Activated naive CD8-positive, alpha-beta T cell treated with anti-CD3 and anti-CD28 coated beads, Interleukin-2, amount 50 U/mL, for 24 hours (primary cell): ENCODE data around the gene UNK.
"Not testable (repeated sequence)": the region's sequence is repeated elsewhere in the genome, so short reads cannot be mapped to it uniquely, and the experiment has no call there.

Experiments
- ATAC-seq: fragments of 150-1000 bp; cut with Tn5 transposase; one replicate; pipeline ENCODE4 v1.10.0; 2021
- DNase-seq: peaks from one replicate; pipeline ENCODE4 v3.0.0; 2021
- H3K27ac Mint-ChIP-seq: one replicate; pipeline ENCODE4 v1.8.0; 2021; ENCODE audit warnings: mild to moderate bottlenecking, mixed read lengths
- H3K27me3 Mint-ChIP-seq: one replicate; pipeline ENCODE4 v1.8.0; 2021; ENCODE audit warnings: mixed read lengths
- H3K36me3 Mint-ChIP-seq: one replicate; pipeline ENCODE4 v1.8.0; 2021; ENCODE audit warnings: low read depth, mixed read lengths
- H3K4me1 Mint-ChIP-seq: one replicate; pipeline ENCODE4 v1.8.0; 2021; ENCODE audit warnings: mixed read lengths
- H3K4me3 Mint-ChIP-seq: one replicate; pipeline ENCODE4 v1.8.0; 2021; ENCODE audit warnings: mild to moderate bottlenecking, moderate library complexity, mixed read lengths
- H3K9me3 Mint-ChIP-seq: one replicate; pipeline ENCODE4 v1.8.0; 2021; ENCODE audit warnings: mixed read lengths

The UNK gene

DNA sequence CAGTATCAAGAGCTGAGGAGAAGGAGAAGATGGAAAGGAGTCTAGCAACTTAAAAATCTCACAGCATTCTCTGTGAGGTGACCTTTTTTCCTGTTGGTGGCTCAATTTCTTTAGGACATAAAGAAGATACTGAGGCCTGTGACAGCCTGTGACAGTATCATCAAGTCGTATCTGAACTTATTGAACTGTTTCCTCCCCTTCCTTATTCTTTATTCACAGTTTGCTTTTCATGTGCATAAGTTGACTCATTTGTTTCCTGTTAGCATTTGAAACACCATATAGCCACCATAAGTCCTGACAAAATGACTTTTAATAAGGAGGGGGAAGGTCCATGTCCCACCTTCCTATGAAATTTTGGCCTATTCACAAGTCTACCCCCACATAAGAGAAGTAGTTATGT, 8.9 kb downstream of the UNK start:
- Mint-ChIP-seq H3K36me3 (peaks cover 21% of the 10 kb centered on the region), H3K27ac (peak overlapping the region; percentile 31), H3K9me3 (no peaks in the 10 kb centered on the region), H3K4me1 (peaks cover 19% of the 10 kb centered on the region), H3K4me3 (no peak overlapping the region), H3K27me3 (no peaks in the 10 kb centered on the region)
- ATAC-seq = no peak
- DNase-seq = no peak

DNA sequence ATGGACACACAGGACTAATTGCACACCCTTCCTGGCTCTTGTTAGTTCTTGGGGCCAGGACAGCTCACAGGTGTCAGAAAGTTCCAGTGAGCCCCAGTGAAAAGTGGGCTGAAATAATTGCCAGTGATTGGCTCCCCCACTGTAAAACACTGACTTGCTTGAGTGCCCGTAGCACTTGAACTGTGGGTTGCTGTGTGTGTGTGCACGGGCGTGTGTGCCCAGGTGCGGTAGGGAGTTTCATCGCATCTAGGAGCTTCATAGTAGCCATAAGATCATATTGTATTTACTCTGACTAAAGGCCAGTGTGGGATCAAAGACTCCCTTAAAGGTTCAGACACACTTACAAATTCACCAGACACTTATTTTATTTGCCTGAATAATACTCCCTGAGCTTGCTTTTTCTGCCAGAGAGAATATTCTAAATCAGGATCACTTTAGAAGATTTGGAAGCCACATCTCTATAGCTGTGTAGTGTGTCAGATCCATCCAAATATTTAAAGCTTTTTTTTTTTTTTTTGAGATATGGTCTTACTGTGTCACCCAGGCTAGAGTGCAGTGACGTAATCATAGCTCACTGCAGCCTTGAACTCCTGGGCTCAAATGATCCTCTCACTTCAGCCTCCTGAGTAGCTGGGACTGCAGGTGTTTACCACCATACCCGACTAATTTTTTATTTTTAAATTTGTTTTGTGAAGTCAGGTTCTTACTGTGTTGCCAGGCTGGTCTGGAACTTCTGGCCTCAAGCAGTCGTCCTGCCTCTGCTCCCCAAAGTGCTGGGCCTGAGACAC, 11.4 kb downstream of the UNK start:
- H3K27ac Mint-ChIP-seq = peak overlapping the region; percentile 16
- ATAC-seq = no peak

DNA sequence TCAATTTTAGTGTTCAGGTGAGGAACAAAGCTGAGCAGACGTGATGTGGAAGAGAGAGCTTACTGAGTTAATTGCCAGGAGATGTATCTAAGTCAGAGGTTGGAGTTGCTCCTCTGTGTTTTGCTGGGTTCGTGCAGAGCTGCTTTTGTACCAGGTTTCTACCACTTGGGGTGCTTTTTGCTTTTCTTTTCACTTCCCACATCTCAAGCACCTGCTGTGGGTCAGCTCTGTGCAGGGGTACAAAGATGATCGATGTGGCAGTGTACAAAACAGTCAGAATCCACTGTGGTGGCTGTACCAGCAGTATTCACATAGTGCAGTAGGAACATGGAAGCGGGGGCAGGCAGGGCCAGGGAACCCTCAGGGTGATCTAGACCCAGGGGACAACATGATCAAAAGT, 14.8 kb downstream of the UNK start:
- ATAC-seq (no peak), DNase-seq (no peak)
- H3K27me3 Mint-ChIP-seq = no peaks in the 10 kb centered on the region
- no peaks in the 10 kb centered on the region for H3K9me3 Mint-ChIP-seq
- peaks cover 12% of the 10 kb centered on the region for H3K36me3 Mint-ChIP-seq
- H3K4me1 Mint-ChIP-seq = peaks cover 5% of the 10 kb centered on the region
- H3K27ac Mint-ChIP-seq = no peak overlapping the region
- no peak overlapping the region for H3K4me3 Mint-ChIP-seq

More for the DNA sequence above, 11.4 kb downstream of the UNK start:
- H3K9me3 Mint-ChIP-seq = no peaks in the 10 kb centered on the region
- H3K27me3 Mint-ChIP-seq = no peaks in the 10 kb centered on the region
- peaks cover 17% of the 10 kb centered on the region for H3K4me1 Mint-ChIP-seq
- no peak for DNase-seq
- H3K36me3 Mint-ChIP-seq = peaks cover 26% of the 10 kb centered on the region
- H3K4me3 Mint-ChIP-seq = no peak overlapping the region

DNA sequence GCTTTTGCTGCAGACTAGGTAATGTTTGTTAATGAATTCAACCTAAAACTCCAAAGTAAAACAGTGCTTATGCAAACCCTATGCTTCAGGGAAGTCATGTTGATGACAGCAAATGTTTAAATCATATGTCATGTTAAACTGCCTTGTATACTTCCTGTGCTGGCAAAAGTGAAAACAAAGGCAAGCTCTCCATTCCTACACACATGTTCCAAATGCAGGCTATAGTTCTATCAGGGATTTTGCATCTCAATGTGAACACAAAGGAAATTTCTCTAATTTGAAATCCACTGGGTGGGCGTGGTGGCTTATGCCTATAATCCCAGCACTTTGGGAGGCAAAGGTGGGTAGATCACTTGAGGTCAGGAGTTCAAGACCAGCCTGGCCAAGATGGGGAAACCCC, 19.3 kb downstream of the UNK start:
- H3K36me3 Mint-ChIP-seq = peaks cover 7% of the 10 kb centered on the region
- peaks cover 5% of the 10 kb centered on the region for H3K4me1 Mint-ChIP-seq
- no peak for DNase-seq
- H3K4me3 Mint-ChIP-seq = no peak overlapping the region
- no peaks in the 10 kb centered on the region for H3K9me3 Mint-ChIP-seq
- H3K27me3 Mint-ChIP-seq = no peaks in the 10 kb centered on the region
- no peak overlapping the region for H3K27ac Mint-ChIP-seq
- no peak for ATAC-seq

DNA sequence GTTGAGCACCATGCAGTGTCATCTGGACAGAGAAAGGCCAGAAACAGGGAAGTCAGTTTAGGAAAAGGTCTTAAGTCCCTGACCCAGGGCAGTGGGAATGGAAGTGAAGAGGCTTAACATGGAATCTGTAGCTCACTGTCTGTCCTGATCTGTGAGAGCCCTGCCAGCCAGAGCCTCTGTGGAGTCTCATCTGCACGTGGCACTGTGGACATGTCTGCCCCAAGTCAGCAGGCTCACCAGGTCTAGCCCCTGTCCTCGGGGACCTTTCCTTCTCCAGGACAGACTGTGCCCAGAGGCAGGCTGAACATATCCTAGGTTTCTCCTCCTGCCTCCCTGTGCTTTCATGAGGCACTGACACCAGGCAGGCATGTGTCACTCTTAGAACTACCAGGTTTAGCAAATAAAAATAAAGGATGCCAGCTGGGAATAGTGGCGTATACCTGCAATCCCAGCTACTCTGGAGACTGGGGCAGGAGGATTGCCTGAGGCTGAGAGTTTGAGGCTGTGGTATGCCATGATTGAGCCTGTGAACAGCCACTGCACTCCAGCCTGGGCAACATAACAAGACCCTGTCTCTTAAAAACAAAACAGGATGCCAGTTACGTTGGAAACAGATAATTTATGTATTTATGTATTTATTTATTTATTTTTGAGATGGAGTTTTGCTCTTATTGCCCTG, 22.4 kb downstream of the UNK start:
- no peak for DNase-seq
- Mint-ChIP-seq H3K27ac (no peak overlapping the region), H3K27me3 (no peaks in the 10 kb centered on the region), H3K36me3 (no peaks in the 10 kb centered on the region), H3K4me1 (peaks cover 5% of the 10 kb centered on the region), H3K4me3 (no peak overlapping the region), H3K9me3 (no peaks in the 10 kb centered on the region)
- ATAC-seq = no peak

DNA sequence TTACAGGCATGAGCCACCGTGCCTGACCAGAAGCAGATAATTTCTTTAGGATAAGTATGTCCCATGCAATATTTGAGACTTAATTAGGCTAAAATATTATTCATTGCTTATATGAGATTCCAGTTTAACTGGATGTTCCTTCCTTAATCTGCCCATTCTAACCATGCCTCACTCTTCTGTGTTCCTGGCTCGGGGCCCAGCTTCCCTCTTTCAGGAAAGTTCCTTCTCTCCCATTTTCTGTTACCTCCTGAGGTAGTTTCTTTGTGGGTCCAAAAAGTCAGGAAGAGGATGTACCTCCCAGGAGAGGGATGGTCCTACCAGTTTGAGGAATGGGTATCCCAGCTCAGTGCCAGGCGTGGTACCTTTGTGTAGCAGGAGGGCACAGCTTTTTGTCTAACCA, 23.3 kb downstream of the UNK start:
- Mint-ChIP-seq H3K4me3 (no peak overlapping the region), H3K36me3 (no peaks in the 10 kb centered on the region), H3K9me3 (no peaks in the 10 kb centered on the region), H3K27me3 (no peaks in the 10 kb centered on the region), H3K4me1 (peaks cover 5% of the 10 kb centered on the region), H3K27ac (no peak overlapping the region)
- ATAC-seq (no peak), DNase-seq (no peak)

DNA sequence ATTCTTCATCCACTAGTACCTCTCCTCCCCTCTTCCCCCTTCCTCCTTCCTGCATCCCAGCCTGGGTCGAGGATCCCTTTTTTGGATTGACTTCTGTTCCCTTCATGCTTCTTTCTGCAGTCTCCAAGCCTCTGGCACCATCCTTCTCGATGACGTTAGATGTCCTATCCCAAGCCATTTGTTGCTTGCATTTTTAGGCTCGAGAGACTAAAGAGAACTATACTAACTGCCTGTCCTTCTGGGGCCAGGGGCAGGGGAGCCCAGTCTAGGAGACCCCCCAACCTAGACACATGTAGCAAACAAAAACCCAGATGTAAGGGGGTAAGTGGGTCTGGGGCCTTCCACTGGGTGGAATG, 23.9 kb downstream of the UNK start:
- H3K4me3 Mint-ChIP-seq = no peak overlapping the region
- no peaks in the 10 kb centered on the region for H3K27me3 Mint-ChIP-seq
- DNase-seq (no peak), ATAC-seq (no peak)
- H3K9me3 Mint-ChIP-seq = no peaks in the 10 kb centered on the region
- no peaks in the 10 kb centered on the region for H3K36me3 Mint-ChIP-seq
- H3K27ac Mint-ChIP-seq = no peak overlapping the region
- H3K4me1 Mint-ChIP-seq = peaks cover 4% of the 10 kb centered on the region

DNA sequence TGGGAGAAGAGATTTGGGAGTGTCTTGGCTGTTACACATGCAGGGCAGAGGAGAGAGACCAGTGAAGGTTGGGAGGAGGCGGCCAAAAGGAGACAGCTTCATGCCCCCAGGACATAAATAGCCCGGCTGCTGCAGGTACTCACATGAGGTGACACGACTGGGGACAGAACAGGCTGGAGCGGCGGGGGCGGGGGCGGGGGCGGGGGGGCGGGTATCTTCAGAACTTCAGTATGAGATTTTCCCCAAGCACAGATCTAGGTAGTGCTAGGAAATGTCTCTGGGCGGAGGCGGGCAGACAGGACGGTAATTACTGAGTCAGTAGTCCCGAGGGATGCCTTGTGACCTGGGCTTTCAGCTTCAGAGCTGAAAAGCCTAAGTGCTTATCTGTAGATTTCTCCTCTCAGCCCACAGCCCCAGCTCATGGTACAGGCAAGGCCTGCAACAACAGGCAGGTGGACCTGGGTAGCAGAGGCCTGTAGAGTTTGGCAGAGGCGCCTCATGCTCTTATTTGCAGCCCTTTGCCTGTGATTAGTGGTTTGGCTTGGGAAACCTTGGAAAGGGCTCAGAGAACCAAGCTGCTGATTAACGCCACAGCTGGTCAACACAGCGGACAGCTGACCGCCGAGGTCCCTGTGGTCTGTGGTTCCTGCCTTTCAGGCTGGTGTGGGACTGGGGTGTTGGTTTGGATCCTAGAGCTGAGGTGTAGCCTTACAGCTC, 24.5 kb downstream of the UNK start:
- no peaks in the 10 kb centered on the region for H3K36me3 Mint-ChIP-seq
- ATAC-seq (peak; percentile 61), DNase-seq (no peak)
- no peak overlapping the region for H3K4me3 Mint-ChIP-seq
- H3K27me3 Mint-ChIP-seq = no peaks in the 10 kb centered on the region
- no peaks in the 10 kb centered on the region for H3K4me1 Mint-ChIP-seq
- H3K9me3 Mint-ChIP-seq = no peaks in the 10 kb centered on the region
- H3K27ac Mint-ChIP-seq = no peak overlapping the region

DNA sequence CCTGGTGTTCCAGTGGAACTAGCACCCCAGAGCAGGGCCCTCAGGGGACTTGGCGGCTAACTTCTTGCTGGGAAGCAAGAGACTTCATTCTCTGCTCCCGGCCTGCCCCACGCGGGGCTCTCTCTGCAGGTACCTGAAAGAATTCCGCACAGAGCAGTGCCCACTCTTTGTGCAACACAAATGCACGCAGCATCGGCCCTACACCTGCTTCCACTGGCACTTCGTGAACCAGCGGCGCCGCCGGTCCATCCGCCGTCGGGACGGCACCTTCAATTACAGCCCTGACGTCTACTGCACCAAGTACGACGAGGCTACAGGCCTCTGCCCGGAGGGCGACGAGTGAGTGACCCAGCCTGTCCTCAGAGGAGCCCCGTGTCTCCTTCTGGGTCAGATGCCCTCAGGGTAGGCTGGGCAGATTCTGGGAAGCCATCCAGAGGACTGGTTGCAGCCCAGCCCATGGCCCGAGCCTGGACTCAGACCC, 25.1 kb downstream of the UNK start:
- no peaks in the 10 kb centered on the region for H3K27me3 Mint-ChIP-seq
- H3K4me1 Mint-ChIP-seq = no peaks in the 10 kb centered on the region
- ATAC-seq (no peak), DNase-seq (no peak)
- H3K36me3 Mint-ChIP-seq = no peaks in the 10 kb centered on the region
- no peaks in the 10 kb centered on the region for H3K9me3 Mint-ChIP-seq
- no peak overlapping the region for H3K4me3 Mint-ChIP-seq
- H3K27ac Mint-ChIP-seq = no peak overlapping the region

DNA sequence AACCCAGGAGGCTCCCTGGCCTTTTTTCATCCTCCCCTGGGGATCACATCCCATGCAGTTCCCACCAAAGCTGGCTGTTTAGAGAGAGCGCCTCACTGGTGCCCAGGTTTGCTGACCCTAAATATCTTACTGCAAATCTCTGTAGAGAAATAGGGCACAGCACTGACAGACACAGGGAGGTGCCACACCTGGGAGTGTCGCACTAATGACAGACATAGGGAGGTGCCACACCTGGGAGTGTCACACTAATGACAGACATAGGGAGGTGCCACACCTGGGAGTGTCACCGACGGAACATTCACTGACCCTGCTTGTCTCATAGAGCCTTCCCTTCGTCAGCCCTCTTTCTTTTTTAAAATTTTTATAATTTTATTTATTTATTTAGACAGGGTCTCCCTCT, 25.6 kb downstream of the UNK start:
- H3K36me3 Mint-ChIP-seq = no peaks in the 10 kb centered on the region
- H3K4me1 Mint-ChIP-seq = no peaks in the 10 kb centered on the region
- H3K4me3 Mint-ChIP-seq = no peak overlapping the region
- DNase-seq (no peak), ATAC-seq (no peak)
- H3K27me3 Mint-ChIP-seq = no peaks in the 10 kb centered on the region
- H3K27ac Mint-ChIP-seq = no peak overlapping the region
- H3K9me3 Mint-ChIP-seq = no peaks in the 10 kb centered on the region

DNA sequence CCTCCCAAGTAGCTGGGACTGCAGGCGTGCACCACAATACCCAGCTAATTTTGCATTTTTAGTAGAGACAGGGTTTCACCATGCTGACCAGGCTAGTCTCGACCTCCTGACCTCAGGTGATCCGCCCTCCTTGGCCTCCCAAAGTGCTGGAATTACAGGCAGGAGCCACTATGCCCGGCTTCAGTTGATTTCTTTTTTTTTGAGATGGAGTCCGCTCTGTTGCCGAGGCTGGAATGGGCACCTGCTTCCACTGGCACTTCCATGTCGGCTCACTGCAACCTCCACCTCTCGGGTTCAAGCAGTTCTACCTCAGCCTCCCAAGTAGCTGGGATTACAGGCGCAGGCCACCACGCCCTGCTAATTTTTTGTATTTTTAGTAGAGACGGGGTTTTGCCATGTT, 26.1 kb downstream of the UNK start:
- H3K4me3 Mint-ChIP-seq, ATAC-seq, H3K27ac Mint-ChIP-seq: not testable (repeated sequence)

DNA sequence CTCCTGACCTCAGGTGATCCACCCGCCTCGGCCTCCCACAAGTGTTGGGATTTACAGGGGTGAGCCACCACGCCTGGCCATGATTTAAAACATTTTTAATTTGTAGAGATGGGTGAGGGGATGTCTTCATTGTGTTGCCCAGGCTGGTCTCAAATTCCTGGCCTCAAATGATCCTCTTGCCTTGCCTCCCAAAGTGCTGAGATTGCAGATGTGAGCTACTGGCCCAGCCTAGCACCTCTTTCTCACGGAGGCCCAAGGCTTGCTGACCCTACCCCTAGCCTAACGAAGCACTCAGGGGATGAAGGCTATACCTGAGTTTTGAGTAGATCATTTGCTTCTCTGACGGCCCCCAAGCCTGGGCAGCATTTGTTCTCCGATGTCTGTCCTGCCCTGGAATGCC, 26.6 kb downstream of the UNK start:
- Mint-ChIP-seq H3K4me1 (no peaks in the 10 kb centered on the region), H3K27ac (no peak overlapping the region), H3K4me3 (no peak overlapping the region), H3K9me3 (no peaks in the 10 kb centered on the region), H3K27me3 (no peaks in the 10 kb centered on the region), H3K36me3 (peaks cover under 1% of the 10 kb centered on the region)
- no peak for DNase-seq
- ATAC-seq = no peak

More for the DNA sequence above, 26.1 kb downstream of the UNK start:
- H3K4me1 Mint-ChIP-seq, H3K9me3 Mint-ChIP-seq, DNase-seq, H3K27me3 Mint-ChIP-seq, H3K36me3 Mint-ChIP-seq: not testable (repeated sequence)

DNA sequence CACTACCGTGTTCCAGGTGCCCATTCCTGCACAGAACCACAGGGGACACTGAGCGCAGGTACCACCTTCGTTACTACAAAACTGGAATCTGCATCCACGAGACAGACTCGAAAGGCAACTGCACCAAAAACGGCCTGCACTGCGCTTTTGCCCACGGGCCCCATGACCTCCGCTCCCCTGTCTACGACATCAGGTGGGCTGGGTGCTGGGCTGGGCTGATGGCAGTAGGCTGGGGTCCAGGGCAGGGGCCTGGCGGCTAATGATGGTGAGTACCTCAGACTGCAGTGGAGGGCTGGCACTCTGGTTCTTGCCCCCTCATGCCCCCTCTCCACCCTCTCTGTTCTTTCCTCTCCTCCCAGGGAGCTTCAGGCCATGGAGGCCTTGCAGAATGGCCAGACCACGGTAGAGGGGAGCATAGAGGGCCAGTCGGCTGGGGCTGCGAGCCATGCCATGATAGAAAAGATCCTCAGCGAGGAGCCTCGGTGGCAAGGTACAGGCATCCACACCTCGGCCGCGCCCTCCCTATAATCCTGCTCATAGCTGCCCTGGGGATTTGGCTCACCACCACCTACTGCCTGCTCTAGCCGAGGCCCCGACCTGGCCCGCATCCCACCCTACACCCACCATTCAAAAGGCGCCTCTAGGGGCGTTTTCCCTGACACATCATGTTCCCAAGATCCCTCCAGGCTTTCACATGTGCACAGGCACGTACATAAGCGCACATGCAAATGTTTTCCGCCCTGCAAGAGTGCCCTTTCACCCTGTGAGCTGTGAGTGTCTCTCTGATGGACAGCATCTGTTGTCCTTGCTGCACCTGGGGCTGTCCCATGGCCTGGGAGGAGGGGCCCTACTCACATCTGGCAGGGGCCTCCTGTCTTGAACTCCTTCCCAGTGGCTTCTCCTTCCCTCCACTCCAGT, 27.7 kb downstream of the UNK start:
- Mint-ChIP-seq H3K9me3 (no peaks in the 10 kb centered on the region), H3K4me3 (no peak overlapping the region), H3K27ac (no peak overlapping the region), H3K27me3 (no peaks in the 10 kb centered on the region), H3K4me1 (no peaks in the 10 kb centered on the region), H3K36me3 (peaks cover 2% of the 10 kb centered on the region)
- DNase-seq (no peak), ATAC-seq (no peak)
